ENCODE measurements around the gene NRP2.

- TF ChIP-seq ZNF274 (IDR thresholded peaks at IDR 0.05; ENCODE audit: low read depth, low read length) (no peak), YY1 (IDR thresholded peaks at IDR 0.05; ENCODE audit: insufficient read depth, insufficient read length) (no peak)
Observed at GRCh38 chr2:205650931-205651330, 31.4 kb upstream of the NRP2 start.

All from NT2/D1 (cell line).